Measurements from ENCODE around the gene C16orf87. TPM values are rescaled to one million over a fixed set of nuclear protein-coding genes. Genes with fewer than 3 reads are reported as not detected.
A peak's percentile ranks its signal among the peaks of the same experiment; 100 is the strongest.

C16orf87 gene
- total RNA-seq, 6 donors from 2014 or later = 4.2 to 9.5 (median 6.2) TPM

GRCh38 chr16:46844771-46845170, 13.8 kb upstream of the C16orf87 start:
- ATAC-seq (ENCODE audit: low FRiP score in 2 of 2) = no peak
- TF ChIP-seq POLR2A (IDR thresholded peaks at IDR 0.05) (no peak), EP300 (IDR thresholded peaks at IDR 0.05) (no peak), CTCF (IDR thresholded peaks at IDR 0.05) (no peak), POLR2AphosphoS5 (IDR thresholded peaks at IDR 0.05) (no peak)

GRCh38 chr16:46843898-46844642, 13.1 kb upstream of the C16orf87 start:
- Histone ChIP-seq H3K9me3 (no peaks in the 10 kb centered on the region), H3K27ac (no peak overlapping the region), H3K27me3 (no peaks in the 10 kb centered on the region), H3K36me3 (no peaks in the 10 kb centered on the region), H3K4me1 (peaks cover 0 to 6% (median 0%) of the 10 kb centered on the region in 4 donors), H3K4me3 (peak overlapping the region in 1 of 4 donors; percentile 19)
- peak; percentile 25 to 87 for DNase-seq
- WGBS, 2 donors = 43 to 49% methylated on average over 36 to 59 of the region's 74 CpGs
- ATAC-seq (ENCODE audit: low FRiP score in 2 of 2) = peak; percentile 48 to 52
- no peak for TF ChIP-seq POLR2AphosphoS5 (IDR thresholded peaks at IDR 0.05)
- TF ChIP-seq CTCF (IDR thresholded peaks at IDR 0.05) = no peak
- no peak for TF ChIP-seq EP300 (IDR thresholded peaks at IDR 0.05)

More at GRCh38 chr16:46844771-46845170, 13.8 kb upstream of the C16orf87 start:
- 75 to 76% methylated on average over 10 of the region's 10 CpGs for WGBS, 2 donors
- no peaks in the 10 kb centered on the region for H3K9me3 ChIP-seq
- no peaks in the 10 kb centered on the region for H3K27me3 ChIP-seq
- no peaks in the 10 kb centered on the region for H3K36me3 ChIP-seq
- no peak overlapping the region for H3K4me3 ChIP-seq
- DNase-seq = no peak
- H3K27ac ChIP-seq = no peak overlapping the region
- peaks cover 0 to 6% (median 0%) of the 10 kb centered on the region in 4 donors for H3K4me1 ChIP-seq

- Histone ChIP-seq H3K27ac (no peak overlapping the region), H3K36me3 (no peaks in the 10 kb centered on the region), H3K9me3 (no peaks in the 10 kb centered on the region), H3K4me3 (no peak overlapping the region), H3K27me3 (no peaks in the 10 kb centered on the region), H3K4me1 (peaks cover 0 to 6% (median 0%) of the 10 kb centered on the region in 4 donors)
- no peak for ATAC-seq (ENCODE audit: low FRiP score in 2 of 2)
- 97 to 98% methylated on average over 18 of the region's 18 CpGs for WGBS, 2 donors
- DNase-seq = peak in 1 of 2 donors; percentile 53
- TF ChIP-seq POLR2A (IDR thresholded peaks at IDR 0.05) (no peak), CTCF (IDR thresholded peaks at IDR 0.05) (no peak), POLR2AphosphoS5 (IDR thresholded peaks at IDR 0.05) (no peak), EP300 (IDR thresholded peaks at IDR 0.05) (no peak)
These were observed 11.4 kb upstream of the C16orf87 start for GRCh38 chr16:46842192-46842895.

GRCh38 chr16:46839986-46840443, 9.0 kb upstream of the C16orf87 start:
- TF ChIP-seq POLR2A (IDR thresholded peaks at IDR 0.05) (no peak), EP300 (IDR thresholded peaks at IDR 0.05) (no peak), CTCF (IDR thresholded peaks at IDR 0.05) (no peak)
- no peaks in the 10 kb centered on the region for H3K36me3 ChIP-seq
- H3K27me3 ChIP-seq = no peaks in the 10 kb centered on the region
- no peaks in the 10 kb centered on the region for H3K9me3 ChIP-seq
- WGBS, 2 donors = 60 to 71% methylated on average over 11 of the region's 11 CpGs
- H3K4me3 ChIP-seq = no peak overlapping the region
- ATAC-seq (ENCODE audit: low FRiP score in 2 of 2) (no peak), DNase-seq (no peak)
- H3K4me1 ChIP-seq = peaks cover 0 to 6% (median 0%) of the 10 kb centered on the region in 4 donors
- no peak overlapping the region for H3K27ac ChIP-seq

All from upper lobe of left lung (tissue), 6 donors.